GM18499 (cell line): ENCODE results near the gene MN1.

ENCODE experiments used
- ATAC-seq: cut with Tn5 transposase; IDR thresholded peaks from one replicate; pipeline ENCODE4 v1.9.1; 2021; ENCODE audit warnings: moderate number of reproducible peaks; ENCODE audit not compliant: insufficient read depth, unreplicated experiment

Gene MN1

DNA sequence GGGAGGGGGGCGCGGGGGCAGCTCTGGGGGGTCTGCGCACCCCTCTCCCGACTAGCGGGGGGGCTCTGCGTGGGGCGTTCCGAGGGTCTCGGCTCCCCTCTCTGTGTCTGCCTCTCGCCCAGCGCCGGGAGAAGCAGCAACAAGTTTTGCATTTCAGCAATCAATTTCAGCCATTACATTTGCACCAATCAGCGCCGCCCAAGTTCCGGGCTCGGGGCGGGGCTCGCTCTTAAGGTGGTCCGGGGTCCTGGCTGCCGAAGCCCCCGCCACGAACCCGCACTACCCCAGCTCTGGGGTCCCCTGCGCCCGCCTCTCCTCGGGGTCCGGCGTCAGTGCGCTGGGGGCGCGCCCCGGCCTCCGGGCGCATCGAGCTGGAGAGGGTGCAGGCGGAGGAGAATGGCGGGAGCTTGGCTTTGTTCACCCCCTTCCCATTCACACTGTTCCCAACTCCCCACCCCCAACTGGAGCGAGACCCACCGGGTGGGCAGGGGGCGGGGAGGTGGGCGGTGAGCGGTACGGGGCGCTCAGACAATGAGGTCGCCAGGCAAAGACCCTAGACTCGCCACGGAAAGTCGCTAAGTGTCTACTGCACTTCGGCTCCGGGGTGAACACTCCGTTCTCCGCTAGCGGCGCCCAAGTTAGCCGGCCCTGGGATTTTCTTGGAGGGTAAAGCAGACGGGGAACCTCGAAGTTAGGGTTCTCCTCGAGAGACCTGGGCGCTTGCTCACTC is at the start of gene MN1:
Gene MN1 (minus strand): TSS at position 141 of the 730 bp plus-strand sequence. CDS start 1,213 bp downstream, outside the sequence.
- no peak for ATAC-seq

DNA sequence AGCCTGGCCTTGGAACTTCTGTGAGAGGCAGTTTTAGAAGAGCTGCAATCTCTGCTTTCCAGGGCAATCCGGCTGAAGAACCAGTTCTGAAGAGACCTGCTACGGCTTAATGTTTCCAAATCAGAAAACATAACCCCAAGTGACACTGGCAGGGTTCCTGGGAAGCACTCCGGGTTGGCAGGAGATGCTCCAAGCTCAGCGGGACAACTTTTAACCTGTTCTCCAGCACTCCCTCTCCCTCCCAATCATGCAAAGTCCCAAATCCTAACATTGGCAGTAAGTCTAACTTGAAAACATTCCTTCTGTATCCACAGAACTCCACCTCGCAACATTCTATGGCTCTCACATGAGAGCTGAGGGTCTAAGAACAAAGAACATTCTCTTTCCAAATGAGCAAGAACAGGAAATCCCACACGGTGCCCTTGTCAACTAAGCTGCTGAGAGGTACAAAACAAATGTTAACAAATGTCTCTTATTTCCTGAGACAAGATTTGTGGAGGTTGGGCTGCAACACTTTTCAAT is 48.5 kb upstream of the MN1 start:
- no peak for ATAC-seq

GRCh38 chr22:27848005-27848404 is 46.4 kb upstream of the MN1 start:
- no peak for ATAC-seq

- no peak for ATAC-seq
Observed at GRCh38 chr22:27846910-27847309, 45.4 kb upstream of the MN1 start.

DNA sequence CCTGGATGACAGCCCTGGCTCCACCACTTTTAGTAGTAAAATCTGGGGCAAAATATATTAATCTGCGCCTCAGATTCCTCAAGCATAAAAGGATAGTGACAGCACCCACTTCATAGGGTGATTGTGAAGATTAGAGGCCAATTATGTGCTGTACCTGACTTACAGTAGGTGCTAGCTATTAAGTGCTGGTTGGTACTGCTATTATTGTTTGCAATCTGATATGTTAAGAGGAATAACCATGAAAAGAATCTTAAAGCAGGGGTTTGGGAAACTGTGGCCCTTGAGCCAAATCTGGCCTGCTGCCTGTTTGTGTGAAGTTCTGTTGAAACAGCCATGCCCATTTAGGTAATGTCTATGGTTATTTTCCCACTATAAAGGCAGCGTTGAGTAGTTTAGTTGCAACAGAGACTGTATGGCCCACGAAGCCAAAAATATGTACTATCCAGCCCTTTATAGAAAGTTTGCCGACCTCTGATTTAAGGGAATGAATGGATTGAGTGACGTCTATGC is 44.7 kb upstream of the MN1 start:
- no peak for ATAC-seq

DNA sequence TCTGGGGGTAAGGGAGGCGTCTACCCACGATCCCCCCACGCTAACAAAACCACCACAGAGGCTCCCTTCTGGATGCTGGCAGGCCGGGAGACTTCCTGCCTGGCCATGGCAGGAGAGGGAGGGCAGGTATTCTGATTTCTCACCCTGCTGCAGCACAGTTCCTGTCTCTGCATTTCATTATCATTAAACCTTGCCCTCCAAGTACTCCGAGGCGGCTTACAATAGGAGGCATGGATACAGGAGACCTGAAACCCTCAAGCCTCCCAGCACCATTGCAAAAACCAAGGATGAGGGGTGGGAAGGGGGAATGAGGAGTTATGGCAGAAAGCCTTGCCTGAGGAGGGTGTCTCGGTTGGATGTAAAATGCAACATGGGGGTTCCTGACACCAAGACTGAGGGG is 44.1 kb upstream of the MN1 start:
- ATAC-seq: no peak

DNA sequence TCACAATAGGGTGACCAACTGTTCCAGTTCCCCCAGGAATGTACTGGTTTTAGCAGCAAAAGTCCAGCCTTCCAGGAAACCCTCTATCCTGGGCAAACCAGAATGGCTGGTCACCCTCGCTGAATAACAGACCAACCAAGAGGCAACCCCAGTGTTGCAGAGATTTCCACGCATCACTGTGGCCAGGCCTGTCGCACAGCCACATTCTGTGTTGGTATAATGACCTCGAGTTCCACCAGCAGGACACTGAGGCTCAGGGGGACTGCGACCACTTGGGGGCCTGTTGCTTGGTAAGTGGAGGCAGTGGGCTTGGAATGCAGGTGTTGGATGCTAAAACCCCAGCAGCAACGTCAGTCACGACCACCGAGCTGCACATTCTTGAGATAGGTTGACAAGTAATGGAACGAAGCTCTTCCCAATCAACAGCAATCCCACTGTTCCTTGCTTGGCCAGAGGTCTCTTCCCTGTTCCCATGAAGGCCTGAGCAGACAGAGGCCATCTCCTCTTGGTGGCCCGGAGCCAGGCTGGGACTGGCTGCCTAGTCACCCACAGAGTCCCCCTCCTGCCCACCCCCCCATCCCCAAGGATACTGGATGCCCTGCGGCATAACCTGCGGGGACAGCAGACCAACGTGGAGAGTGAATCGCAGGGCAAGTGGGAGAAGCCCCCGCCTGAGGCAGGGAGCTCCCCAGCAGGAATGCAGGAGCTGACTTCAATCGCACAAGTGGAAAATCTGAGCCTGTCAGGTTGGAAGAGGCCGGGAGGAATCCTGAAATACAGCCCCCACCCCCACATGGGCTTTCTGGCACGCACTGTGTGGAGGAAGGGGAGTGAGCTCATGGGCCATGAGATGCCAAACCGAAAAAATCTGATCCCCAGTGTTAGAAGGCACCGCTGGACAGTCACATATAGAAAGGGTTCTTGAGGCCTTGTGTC is 43.4 kb upstream of the MN1 start:
- ATAC-seq: no peak

DNA sequence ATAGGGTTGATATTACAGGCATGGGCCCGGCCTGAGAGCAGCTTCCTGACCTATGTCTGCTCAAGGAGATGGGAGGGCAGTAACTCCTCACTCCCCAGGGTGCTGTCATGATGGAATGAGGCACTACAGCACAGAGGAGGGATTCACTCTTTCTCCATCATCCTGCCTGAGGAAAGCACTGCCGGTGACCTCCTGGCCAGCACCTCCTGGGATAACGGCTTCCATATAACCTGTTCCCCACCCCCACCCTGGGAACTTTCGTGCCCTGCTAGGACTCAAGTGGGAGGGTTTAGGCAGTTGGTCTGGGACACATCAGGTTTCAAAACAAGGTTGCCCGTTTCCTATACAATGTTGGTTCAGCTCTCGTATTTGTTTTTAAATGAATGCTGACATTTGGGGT is 42.7 kb upstream of the MN1 start:
- ATAC-seq: no peak

DNA sequence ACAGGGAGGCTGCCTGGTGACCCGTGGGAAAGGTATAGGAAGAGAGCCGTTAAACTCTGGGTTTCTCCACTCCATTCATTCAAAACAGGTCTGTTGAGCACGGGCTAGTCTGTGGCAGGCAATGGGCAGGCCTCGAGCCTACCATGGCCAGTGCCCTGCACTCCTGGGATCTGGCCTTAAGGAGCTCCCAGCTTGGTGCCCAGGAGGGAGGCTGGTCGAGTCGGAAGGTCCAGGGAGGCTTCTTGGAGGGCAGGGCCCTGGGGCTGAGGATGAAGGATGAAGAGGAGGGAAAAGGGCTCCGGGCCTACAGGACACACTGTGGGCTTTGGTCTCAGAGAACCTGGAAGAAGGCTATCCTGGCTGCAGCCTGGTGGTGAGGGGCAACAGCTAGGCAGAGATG is 41.9 kb upstream of the MN1 start:
- ATAC-seq: no peak

DNA sequence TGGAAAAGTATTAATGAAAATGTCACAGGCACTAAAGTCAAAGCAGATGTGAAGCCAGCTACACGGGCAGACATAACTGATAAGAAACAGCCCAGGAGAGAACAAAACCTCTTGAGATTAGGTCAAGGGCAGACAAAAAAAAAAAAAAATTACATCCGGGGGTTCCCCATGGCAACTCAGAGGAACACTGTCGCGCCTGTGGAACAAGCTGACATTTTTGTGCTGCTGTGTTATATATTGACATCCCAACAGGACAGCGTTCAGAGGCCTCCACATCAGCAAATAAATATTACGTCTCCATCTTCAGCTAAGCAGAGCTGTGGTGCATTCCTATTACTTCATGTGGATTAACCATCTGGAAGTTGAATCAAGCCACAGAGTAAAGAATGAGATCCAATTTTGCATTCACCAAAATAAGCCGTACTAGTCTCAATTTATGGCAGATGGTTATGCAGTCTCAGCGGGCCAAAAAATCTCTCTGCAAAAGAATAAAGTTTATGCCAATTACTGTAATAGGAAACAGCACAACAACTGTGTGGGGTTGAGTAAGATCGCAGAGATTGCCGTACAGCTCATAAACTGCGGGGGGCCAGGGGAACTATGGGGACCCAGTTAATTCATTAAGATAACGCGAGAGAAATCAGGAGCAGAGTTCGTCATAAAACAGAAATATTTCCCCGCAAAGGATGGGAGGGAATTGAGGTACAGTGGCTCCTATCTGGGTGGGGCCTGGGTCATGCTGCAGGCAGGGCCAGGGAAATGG is 41.3 kb upstream of the MN1 start:
- ATAC-seq: no peak

- no peak for ATAC-seq
Observed at GRCh38 chr22:27842201-27842600, 40.6 kb upstream of the MN1 start.

DNA sequence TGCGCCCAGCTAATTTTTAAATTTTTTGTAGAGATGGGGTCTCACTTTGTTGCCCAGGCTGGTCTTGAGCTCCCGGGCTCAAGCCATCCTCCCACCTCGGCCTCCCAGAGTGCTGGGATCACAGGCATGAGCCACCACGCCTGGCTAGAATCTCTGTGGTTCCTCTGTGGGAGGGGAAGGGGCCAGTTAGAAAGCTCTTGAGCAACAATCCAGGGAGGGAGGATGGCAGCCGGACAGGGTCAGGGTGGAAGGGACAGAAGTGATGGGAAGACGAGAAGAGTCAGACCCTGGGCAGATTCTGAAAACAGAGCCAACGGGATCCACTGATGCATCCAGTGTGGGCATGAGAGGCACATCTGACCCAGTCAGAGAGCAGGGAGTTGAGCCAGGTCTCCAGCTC is 38.9 kb upstream of the MN1 start:
- ATAC-seq: no peak

GRCh38 chr22:27839057-27839660 is 37.6 kb upstream of the MN1 start:
- no peak for ATAC-seq

GRCh38 chr22:27836181-27836580 is 34.6 kb upstream of the MN1 start:
- ATAC-seq: no peak

- no peak for ATAC-seq
Observed at GRCh38 chr22:27835446-27835845, 33.9 kb upstream of the MN1 start.

GRCh38 chr22:27834364-27835185 is 33.0 kb upstream of the MN1 start:
- ATAC-seq: no peak

DNA sequence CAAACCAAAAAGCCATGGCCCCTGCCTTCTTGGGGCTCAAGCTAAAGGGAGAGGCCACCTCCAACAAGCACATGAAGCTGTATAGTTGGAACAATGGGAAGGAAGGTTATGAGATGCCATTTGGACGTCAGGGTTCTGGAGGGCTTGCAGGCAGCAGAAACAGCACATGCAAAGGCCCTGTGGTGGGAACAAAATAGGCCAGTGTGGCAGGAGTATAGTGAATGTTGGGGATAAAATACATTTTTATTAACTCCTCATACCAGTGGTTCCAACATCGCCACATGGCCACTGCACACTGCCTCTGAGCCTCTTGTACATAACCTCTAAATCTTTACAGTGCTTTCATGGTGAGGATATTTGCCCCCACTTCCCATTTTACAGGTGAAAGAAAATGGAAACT is 32.2 kb upstream of the MN1 start:
- no peak for ATAC-seq

- no peak for ATAC-seq
Observed at GRCh38 chr22:27832606-27833005, 31.1 kb upstream of the MN1 start.

DNA sequence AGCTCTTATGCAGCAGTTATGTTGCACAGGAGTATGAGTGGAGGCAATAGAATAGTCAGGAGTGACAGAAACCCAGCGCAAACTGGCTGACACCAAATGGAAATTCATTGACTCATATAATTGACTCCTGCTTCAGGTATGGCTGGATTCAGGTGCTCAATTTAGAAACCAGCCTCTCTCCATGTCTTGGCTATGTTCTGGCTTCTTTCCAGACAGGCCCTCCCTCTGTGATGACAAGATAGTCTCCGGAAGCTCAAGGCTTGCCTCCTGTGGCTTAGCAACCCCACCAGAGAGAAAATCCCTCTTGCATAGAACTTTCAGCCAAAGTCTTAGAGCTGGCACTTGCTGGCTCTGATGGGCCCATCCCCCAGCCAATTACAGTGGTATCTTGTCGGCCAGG is 28.1 kb upstream of the MN1 start:
- ATAC-seq: no peak
